ENCODE results near the gene RPL23.

The RPL23 gene

DNA sequence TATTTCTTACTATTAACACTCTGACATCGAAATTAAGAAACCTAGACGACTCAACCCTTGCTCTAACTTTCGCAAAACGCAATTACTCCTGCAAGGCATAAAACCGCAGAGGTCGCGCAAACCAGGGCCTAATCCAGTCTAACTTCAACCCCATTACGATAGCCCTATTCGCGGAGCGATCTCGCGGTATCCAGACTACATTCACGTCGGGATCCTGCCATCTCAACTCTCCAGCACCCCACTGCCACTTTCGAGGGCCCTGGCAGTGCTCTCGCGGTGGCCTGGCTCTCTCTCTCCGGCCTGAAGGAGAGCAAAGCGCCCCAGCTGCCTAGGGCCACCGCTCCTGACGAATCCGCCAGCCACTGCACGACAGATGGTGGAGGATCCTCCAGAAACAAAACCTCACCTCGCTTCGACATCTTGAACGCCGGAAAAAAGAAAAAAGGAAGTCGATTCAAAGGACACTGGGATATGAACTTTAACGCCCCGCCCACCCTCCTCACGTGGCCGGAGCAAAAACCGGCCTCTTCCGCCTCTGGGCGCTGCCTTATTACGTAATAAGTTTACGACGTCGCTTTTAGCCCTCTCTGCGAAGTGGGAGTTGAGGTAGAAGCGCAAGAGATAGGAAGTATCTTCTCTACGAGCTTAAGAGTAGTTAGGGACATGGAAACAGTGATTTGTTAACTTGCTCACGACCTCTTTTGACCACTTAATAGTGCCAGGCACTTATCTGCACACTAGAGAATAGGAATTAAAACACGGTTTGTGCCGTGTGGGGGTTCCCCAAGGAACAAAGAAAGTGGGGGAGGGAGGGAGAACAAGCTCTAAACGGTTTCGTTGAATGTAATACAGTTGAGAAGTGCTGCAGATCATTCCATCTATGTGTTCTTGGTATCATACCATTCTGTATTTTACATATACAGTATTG lies at the start of gene RPL23:
TSS of gene RPL23 (minus strand) at position 430 of the 928 bp plus-strand sequence. CDS start at position 419, 11 bp downstream.
- TF ChIP-seq, protein P1, sequence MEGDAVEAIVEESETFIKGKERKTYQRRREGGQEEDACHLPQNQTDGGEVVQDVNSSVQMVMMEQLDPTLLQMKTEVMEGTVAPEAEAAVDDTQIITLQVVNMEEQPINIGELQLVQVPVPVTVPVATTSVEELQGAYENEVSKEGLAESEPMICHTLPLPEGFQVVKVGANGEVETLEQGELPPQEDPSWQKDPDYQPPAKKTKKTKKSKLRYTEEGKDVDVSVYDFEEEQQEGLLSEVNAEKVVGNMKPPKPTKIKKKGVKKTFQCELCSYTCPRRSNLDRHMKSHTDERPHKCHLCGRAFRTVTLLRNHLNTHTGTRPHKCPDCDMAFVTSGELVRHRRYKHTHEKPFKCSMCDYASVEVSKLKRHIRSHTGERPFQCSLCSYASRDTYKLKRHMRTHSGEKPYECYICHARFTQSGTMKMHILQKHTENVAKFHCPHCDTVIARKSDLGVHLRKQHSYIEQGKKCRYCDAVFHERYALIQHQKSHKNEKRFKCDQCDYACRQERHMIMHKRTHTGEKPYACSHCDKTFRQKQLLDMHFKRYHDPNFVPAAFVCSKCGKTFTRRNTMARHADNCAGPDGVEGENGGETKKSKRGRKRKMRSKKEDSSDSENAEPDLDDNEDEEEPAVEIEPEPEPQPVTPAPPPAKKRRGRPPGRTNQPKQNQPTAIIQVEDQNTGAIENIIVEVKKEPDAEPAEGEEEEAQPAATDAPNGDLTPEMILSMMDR (IDR thresholded peaks at IDR 0.05; ENCODE audit: low read depth, low read length), result no peak

DNA sequence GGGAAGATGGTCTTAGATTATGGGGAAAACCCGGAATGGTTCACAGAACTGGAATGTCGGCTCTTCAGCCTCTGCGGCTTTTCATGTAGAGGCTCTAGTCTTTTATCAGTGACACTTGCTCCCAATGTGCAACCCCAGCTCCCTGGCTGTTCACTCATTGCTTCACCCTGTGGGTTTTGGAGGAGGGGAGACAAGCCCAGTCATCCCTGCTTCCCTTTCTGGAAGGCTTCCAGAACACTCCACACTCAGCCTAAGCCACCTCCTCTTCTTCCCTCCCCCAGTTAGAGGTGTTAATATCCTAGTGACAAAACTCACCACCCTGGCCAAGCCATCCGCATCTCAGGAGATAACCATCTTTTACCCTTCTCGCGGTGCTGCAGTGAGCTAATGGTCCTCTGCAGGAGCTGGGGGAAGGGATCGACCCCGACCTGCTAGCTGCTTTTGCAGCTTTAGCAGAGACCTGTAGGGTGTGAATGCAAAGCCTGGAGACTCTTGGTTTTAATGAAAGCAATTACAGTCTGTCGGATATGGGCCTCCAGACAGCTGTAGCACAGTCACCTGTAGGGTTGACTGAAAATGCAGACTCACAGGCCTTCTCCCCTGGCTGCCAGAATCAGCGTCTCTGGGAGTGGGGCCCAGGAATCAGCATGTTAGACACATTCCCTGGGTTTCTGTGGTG lies 47.6 kb upstream of the RPL23 start:
- TF ChIP-seq, protein P1 (IDR thresholded peaks at IDR 0.05; ENCODE audit: low read depth, low read length), result no peak
- DNase-seq (ENCODE audit: extremely low read depth, low read depth), result peak; percentile 73

More for the DNA sequence above, at the start of gene RPL23:
- DNase-seq (ENCODE audit: extremely low read depth, low read depth), result peak; percentile 87

GRCh38 chr17:38899421-38899820 lies 45.9 kb upstream of the RPL23 start:
- TF ChIP-seq, protein P1 (IDR thresholded peaks at IDR 0.05; ENCODE audit: low read depth, low read length), result no peak
- DNase-seq (ENCODE audit: extremely low read depth, low read depth), result no peak

GRCh38 chr17:38898812-38899348 lies 45.4 kb upstream of the RPL23 start:
- no peak for DNase-seq (ENCODE audit: extremely low read depth, low read depth)
- TF ChIP-seq, protein P1 (IDR thresholded peaks at IDR 0.05; ENCODE audit: low read depth, low read length), result no peak

GRCh38 chr17:38898291-38898679 lies 44.8 kb upstream of the RPL23 start:
- TF ChIP-seq, protein P1 (IDR thresholded peaks at IDR 0.05; ENCODE audit: low read depth, low read length), result no peak
- DNase-seq (ENCODE audit: extremely low read depth, low read depth), result no peak

GRCh38 chr17:38897671-38898290 lies 44.3 kb upstream of the RPL23 start:
- TF ChIP-seq, protein P1 (IDR thresholded peaks at IDR 0.05; ENCODE audit: low read depth, low read length), result no peak
- no peak for DNase-seq (ENCODE audit: extremely low read depth, low read depth)

All from AG09319 (cell line).